Mesendoderm (in vitro differentiated cells): ENCODE data around the gene CST6.

Experiments used
- DNase-seq: peaks from one replicate; pipeline ENCODE4 v3.0.0; 2013
- H2AK5ac ChIP-seq: 2 replicates; pipeline ENCODE4 v1.6.1; 2013; ENCODE audit warnings: low read length, inconsistent platforms
- H2BK120ac ChIP-seq: 2 replicates; pipeline ENCODE4 v1.6.1; 2013; ENCODE audit warnings: low read depth, mild to moderate bottlenecking, low read length, moderate library complexity, mixed read lengths
- H2BK15ac ChIP-seq: replicated peaks from 2 replicates; pipeline ENCODE4 v1.6.1; 2013; ENCODE audit warnings: low read depth, mild to moderate bottlenecking, moderate library complexity
- H2BK5ac ChIP-seq: 2 replicates; pipeline ENCODE4 v1.6.1; 2013; ENCODE audit warnings: low read length, inconsistent platforms
- H3K18ac ChIP-seq: 2 replicates; pipeline ENCODE4 v1.6.1; 2013; ENCODE audit warnings: mild to moderate bottlenecking, low read length, mixed read lengths
- H3K23ac ChIP-seq: one replicate; pipeline ENCODE4 v1.6.1; 2013; ENCODE audit warnings: low read length
- H3K27ac ChIP-seq: 2 replicates; pipeline ENCODE4 v1.5.1; 2013; ENCODE audit warnings: low read depth, mild to moderate bottlenecking, inconsistent platforms, low read length, moderate library complexity
- H3K27me3 ChIP-seq: 2 replicates; pipeline ENCODE4 v1.6.1; 2013; ENCODE audit warnings: low read length, control low read depth, mild to moderate bottlenecking, inconsistent platforms; ENCODE audit not compliant: insufficient read depth, poor library complexity
- H3K36me3 ChIP-seq: 2 replicates; pipeline ENCODE4 v1.6.1; 2013; ENCODE audit warnings: low read length, inconsistent platforms; ENCODE audit not compliant: control insufficient read depth, insufficient read depth
- H3K4ac ChIP-seq: one replicate; pipeline ENCODE4 v1.6.1; 2013; ENCODE audit warnings: low read depth, mild to moderate bottlenecking, low read length, moderate library complexity
- H3K4me1 ChIP-seq: 2 replicates; pipeline ENCODE4 v1.6.1; 2013; ENCODE audit warnings: low read depth, low read length, inconsistent platforms; ENCODE audit not compliant: control insufficient read depth
- H3K4me2 ChIP-seq: 2 replicates; pipeline ENCODE4 v1.6.1; 2013; ENCODE audit warnings: low read length
- H3K4me3 ChIP-seq: 2 replicates; pipeline ENCODE4 v1.5.1; 2013; ENCODE audit warnings: mild to moderate bottlenecking, low read length
- H3K56ac ChIP-seq: one replicate; pipeline ENCODE4 v1.6.1; 2013; ENCODE audit warnings: low read length
- H3K79me1 ChIP-seq: 2 replicates; pipeline ENCODE4 v1.6.1; 2013; ENCODE audit warnings: low read length, inconsistent platforms
- H3K79me2 ChIP-seq: 2 replicates; pipeline ENCODE4 v1.6.1; 2013; ENCODE audit warnings: mild to moderate bottlenecking, low read length; ENCODE audit not compliant: control insufficient read depth, insufficient read depth
- H3K9ac ChIP-seq: 2 replicates; pipeline ENCODE4 v1.6.1; 2013; ENCODE audit warnings: low read length, inconsistent platforms
- H4K5ac ChIP-seq: one replicate; pipeline ENCODE4 v1.6.1; 2013; ENCODE audit warnings: low read length
- H4K8ac ChIP-seq: one replicate; pipeline ENCODE4 v1.6.1; 2013; ENCODE audit warnings: low read depth, mild to moderate bottlenecking, control low read depth, low read length, moderate library complexity
- WGBS: extraction: QIAGEN DNeasy Blood & Tissue Kit; methylation state at CpG from one replicate; pipeline ENCODE4 v1.1.7; 2013; ENCODE audit warnings: low lambda C conversion rate, missing lambda C conversion rate; ENCODE audit not compliant: insufficient coverage; ENCODE audit errors: extremely low coverage; 5-methylcytosine and 5-hydroxymethylcytosine counted together

The CST6 gene

DNA sequence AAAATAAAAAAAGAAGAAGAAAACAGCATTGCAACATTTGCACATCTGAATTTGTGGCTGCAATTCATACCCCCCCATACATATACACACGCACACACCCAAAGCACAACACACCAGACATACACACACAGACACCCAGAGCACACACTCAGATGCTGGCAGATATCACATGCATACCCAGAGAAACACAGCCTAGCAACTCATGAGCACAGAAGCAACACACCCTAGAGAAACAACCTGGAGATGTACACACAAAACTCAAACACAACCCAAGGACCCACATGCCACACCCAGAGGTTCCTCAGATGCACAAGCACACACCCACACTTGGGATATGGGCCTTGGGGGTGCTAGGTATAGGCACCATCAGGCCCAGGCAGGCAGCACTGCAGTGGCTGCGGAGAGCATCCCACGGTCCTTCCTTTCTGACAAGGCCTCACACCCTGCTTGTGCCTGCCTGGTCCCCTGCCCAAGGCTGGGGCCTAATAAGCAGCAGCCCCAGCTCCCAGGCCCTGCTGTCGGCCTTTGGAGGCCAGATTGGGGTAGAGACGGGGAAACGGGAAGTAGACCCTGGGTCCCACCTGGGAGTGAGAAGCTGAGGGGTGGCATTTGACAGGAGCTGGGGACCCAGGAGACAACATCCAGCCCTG lies 3.1 kb downstream of the CST6 start:
- H3K36me3 ChIP-seq: no peaks in the 10 kb centered on the region
- no peaks in the 10 kb centered on the region for H3K27me3 ChIP-seq
- no peak overlapping the region for H3K4me3 ChIP-seq
- no peak overlapping the region for H2BK120ac ChIP-seq
- H3K27ac ChIP-seq: no peak overlapping the region
- no peak overlapping the region for H2BK5ac ChIP-seq
- no peak overlapping the region for H2BK15ac ChIP-seq
- H3K4ac ChIP-seq: no peak overlapping the region
- H3K79me2 ChIP-seq: no peaks in the 10 kb centered on the region
- no peak overlapping the region for H2AK5ac ChIP-seq
- no peak for DNase-seq
- no peak overlapping the region for H3K23ac ChIP-seq
- no peak overlapping the region for H4K5ac ChIP-seq
- no peak overlapping the region for H3K56ac ChIP-seq
- H3K79me1 ChIP-seq: no peaks in the 10 kb centered on the region
- no peak overlapping the region for H4K8ac ChIP-seq
- no CpG with 5 or more reads among the region's 6 CpGs for WGBS
- peaks cover 3% of the 10 kb centered on the region for H3K4me1 ChIP-seq
- H3K4me2 ChIP-seq: no peak overlapping the region
- H3K9ac ChIP-seq: no peak overlapping the region
- no peak overlapping the region for H3K18ac ChIP-seq

DNA sequence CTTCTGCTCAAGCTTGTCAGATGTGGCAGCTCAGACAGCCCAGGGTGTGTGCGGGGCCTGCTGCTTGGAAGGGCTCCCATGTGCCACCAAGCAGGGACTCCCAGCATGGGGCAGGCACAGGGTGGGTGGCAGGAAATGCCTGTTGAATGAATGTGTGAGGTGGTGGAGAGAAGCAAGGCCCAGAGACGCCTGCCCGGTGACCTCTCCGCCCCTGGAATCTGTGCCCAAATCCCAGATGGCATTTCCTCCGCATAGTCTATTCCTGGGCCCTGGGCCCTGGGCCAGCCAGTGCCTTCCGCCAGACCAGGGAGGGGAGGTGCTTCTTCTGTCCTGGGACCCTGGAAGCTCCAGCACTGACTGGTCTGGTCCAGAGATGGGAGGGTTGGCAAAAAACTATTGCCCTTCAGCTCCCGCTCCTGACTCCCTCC lies 3.7 kb downstream of the CST6 start:
- H3K4me1 ChIP-seq: peaks cover 2% of the 10 kb centered on the region
- H2BK5ac ChIP-seq: no peak overlapping the region
- no peaks in the 10 kb centered on the region for H3K79me1 ChIP-seq
- H3K27ac ChIP-seq: no peak overlapping the region
- no peak overlapping the region for H2BK120ac ChIP-seq
- no peak for DNase-seq
- WGBS: no CpG with 5 or more reads among the region's 7 CpGs
- no peak overlapping the region for H2AK5ac ChIP-seq
- no peak overlapping the region for H2BK15ac ChIP-seq
- H3K4ac ChIP-seq: no peak overlapping the region
- no peaks in the 10 kb centered on the region for H3K79me2 ChIP-seq
- H3K18ac ChIP-seq: no peak overlapping the region
- no peak overlapping the region for H3K23ac ChIP-seq
- H3K9ac ChIP-seq: no peak overlapping the region
- no peak overlapping the region for H3K4me2 ChIP-seq
- H3K27me3 ChIP-seq: no peaks in the 10 kb centered on the region
- no peaks in the 10 kb centered on the region for H3K36me3 ChIP-seq
- no peak overlapping the region for H4K8ac ChIP-seq
- no peak overlapping the region for H3K56ac ChIP-seq
- H4K5ac ChIP-seq: no peak overlapping the region
- H3K4me3 ChIP-seq: no peak overlapping the region

DNA sequence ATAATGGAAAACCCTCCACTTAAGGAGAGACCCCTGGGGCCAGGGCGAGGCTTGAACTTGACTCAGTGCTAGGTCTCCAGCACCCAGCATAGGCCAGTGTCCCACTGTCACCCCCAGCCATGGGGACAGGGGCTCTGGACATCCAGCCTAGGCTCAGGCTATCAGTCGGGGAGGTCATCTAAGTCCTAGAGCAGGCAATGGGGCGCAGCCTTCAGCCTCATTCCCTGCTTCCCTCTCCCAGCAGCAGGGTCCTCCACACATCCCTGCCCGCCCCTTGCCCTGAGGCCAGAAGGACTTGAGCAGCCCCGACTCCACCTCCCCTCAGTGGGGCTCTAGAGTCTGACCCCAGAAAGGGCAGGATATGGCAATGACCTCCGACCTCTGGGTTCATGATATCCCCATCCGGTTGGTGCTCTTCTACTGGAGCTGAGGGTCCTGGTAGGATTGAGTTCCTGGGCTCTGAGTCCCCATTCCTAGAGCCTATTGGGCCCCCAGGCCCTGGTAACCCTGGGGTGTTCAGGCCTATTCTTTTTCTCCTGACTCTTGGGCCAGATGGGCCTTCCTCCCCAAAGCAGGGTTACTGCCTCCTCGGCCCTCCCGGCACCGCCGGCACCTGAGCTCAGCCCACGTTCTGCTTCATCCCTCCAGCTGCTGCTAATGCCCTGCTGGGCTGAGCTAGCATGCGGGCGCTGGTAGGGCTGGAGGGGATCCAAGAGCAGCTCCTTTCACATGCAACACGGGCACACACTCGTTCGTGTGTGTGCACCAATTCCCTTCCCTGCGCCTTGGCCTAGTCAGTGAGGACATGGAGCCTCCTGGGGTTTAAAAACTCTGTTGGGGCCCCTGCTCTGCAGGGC lies 4.4 kb downstream of the CST6 start:
- no peaks in the 10 kb centered on the region for H3K79me2 ChIP-seq
- no peak overlapping the region for H3K9ac ChIP-seq
- no CpG with 5 or more reads among the region's 18 CpGs for WGBS
- no peak overlapping the region for H2BK120ac ChIP-seq
- no peak overlapping the region for H3K27ac ChIP-seq
- H4K8ac ChIP-seq: no peak overlapping the region
- H3K79me1 ChIP-seq: no peaks in the 10 kb centered on the region
- H3K56ac ChIP-seq: no peak overlapping the region
- H2BK15ac ChIP-seq: no peak overlapping the region
- H3K4me3 ChIP-seq: no peak overlapping the region
- no peak overlapping the region for H3K4ac ChIP-seq
- H3K4me2 ChIP-seq: no peak overlapping the region
- H3K4me1 ChIP-seq: no peaks in the 10 kb centered on the region
- H3K23ac ChIP-seq: no peak overlapping the region
- H3K27me3 ChIP-seq: no peaks in the 10 kb centered on the region
- no peak overlapping the region for H2BK5ac ChIP-seq
- H2AK5ac ChIP-seq: no peak overlapping the region
- DNase-seq: no peak
- H4K5ac ChIP-seq: no peak overlapping the region
- H3K36me3 ChIP-seq: no peaks in the 10 kb centered on the region
- H3K18ac ChIP-seq: no peak overlapping the region

DNA sequence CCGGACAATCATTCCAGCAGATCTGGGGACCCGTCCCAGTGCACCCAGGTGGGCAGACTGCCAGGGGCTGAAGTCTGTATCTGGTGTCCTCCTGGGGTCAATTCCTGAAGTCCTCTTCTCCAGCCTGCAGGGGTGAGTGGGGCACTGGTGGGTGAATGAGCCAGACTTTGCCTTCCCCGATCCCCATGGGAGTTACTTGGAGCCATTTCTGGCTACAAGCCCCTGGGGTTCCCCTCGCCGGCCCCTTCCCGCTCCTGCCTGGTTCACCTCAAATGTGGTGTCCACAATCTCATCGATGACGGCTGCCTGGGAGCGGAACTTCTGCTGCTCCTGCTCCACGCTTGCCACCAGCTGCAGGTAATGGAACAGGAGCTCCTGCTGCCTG lies 5.0 kb downstream of the CST6 start:
- Histone ChIP-seq H3K18ac (no peak overlapping the region), H4K5ac (no peak overlapping the region), H3K27ac (no peak overlapping the region), H3K36me3 (no peaks in the 10 kb centered on the region), H2BK120ac (no peak overlapping the region), H3K79me2 (no peaks in the 10 kb centered on the region), H3K79me1 (no peaks in the 10 kb centered on the region), H2BK5ac (no peak overlapping the region), H3K9ac (no peak overlapping the region), H3K4me1 (no peaks in the 10 kb centered on the region), H3K4me3 (no peak overlapping the region), H3K4ac (no peak overlapping the region), H2BK15ac (no peak overlapping the region), H2AK5ac (no peak overlapping the region), H3K4me2 (no peak overlapping the region), H3K23ac (no peak overlapping the region), H4K8ac (no peak overlapping the region), H3K27me3 (no peaks in the 10 kb centered on the region), H3K56ac (no peak overlapping the region)
- DNase-seq: no peak
- WGBS: no CpG with 5 or more reads among the region's 10 CpGs

DNA sequence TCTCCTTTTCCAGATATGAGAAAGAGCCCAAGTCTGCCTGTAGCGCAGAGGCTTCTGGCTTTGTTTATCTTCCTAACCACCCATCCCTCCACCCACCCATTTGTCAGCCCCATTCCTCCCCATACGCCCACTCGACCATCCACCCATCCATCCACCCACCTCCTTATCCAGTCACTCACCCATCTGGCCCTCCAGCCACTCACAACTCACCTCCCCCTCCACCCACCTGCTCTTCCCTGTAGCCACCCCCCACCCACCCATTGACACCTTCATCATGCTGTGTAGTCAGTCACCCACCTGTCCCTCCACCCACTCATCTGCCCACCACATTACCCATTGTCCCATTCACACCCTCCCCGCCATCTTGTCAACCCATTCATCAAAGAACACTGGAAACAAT lies 5.5 kb downstream of the CST6 start:
- H4K5ac ChIP-seq: no peak overlapping the region
- H3K4ac ChIP-seq: no peak overlapping the region
- H3K36me3 ChIP-seq: no peaks in the 10 kb centered on the region
- H3K27me3 ChIP-seq: no peaks in the 10 kb centered on the region
- no peaks in the 10 kb centered on the region for H3K79me2 ChIP-seq
- H3K18ac ChIP-seq: no peak overlapping the region
- H2AK5ac ChIP-seq: no peak overlapping the region
- no peak overlapping the region for H3K9ac ChIP-seq
- DNase-seq: no peak
- H4K8ac ChIP-seq: no peak overlapping the region
- H3K56ac ChIP-seq: no peak overlapping the region
- no peaks in the 10 kb centered on the region for H3K4me1 ChIP-seq
- WGBS: no CpG with 5 or more reads among the region's 4 CpGs
- no peak overlapping the region for H2BK120ac ChIP-seq
- no peak overlapping the region for H3K4me2 ChIP-seq
- no peaks in the 10 kb centered on the region for H3K79me1 ChIP-seq
- no peak overlapping the region for H2BK15ac ChIP-seq
- H3K27ac ChIP-seq: no peak overlapping the region
- H2BK5ac ChIP-seq: no peak overlapping the region
- H3K23ac ChIP-seq: no peak overlapping the region
- H3K4me3 ChIP-seq: no peak overlapping the region
